ENCODE measurements around the gene ADGRG6.

ADGRG6 gene

DNA sequence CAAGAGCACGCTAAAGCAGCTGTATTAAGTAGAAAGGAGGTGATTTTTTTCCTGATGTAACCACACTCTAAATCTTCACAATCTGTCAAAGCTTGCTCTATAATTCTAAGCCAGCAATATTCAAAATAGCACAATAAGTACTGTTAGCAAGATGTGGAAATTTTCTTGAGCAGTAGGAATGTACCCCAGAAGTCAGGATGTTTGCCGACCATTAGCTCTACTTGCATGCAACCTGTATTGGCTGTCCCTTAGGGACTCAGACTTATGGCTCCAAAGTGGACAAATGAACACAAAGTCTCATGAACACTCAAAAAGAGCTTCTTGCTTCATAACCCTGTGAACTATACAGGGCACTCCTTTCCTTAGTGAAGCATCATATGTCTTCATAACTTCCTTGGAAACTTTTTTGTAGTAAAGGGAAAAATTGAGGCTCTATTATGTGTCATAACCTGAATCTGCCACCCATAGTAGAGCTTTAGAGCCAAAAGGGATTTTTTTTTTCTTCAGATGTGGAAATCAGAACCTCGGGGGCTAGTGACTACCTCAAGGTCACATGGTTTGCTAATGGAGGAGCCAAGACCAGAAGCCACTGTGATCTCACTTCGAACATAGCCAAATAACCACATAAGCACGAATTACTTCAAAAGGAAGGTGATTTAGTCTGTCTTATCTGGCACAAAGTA lies 54.5 kb downstream of the ADGRG6 start:
- TF ChIP-seq EZH2 (IDR thresholded peaks at IDR 0.05; ENCODE audit: borderline replicate concordance, low read length) (no peak), CTCF (IDR thresholded peaks at IDR 0.05; ENCODE audit: low read length) (no peak)
- no peaks in the 10 kb centered on the region for H3K79me2 ChIP-seq (ENCODE audit: insufficient read depth, low read length)
- no peaks in the 10 kb centered on the region for H3K36me3 ChIP-seq (ENCODE audit: insufficient read depth, low read length)
- no peak overlapping the region for H3K4me2 ChIP-seq (ENCODE audit: low read length)
- no peaks in the 10 kb centered on the region for H4K20me1 ChIP-seq (ENCODE audit: insufficient read depth, low read length)
- no peak overlapping the region for H3K9ac ChIP-seq (ENCODE audit: low read length)
- no peaks in the 10 kb centered on the region for H3K9me2 ChIP-seq (ENCODE audit: low read depth, low read length)
- no peak overlapping the region for H3K4me3 ChIP-seq (ENCODE audit: low read depth, low read length, poor library complexity, severe bottlenecking)
- no peaks in the 10 kb centered on the region for H3K27me3 ChIP-seq (ENCODE audit: insufficient read depth, low read length)
- H3K27ac ChIP-seq (ENCODE audit: low read depth, low read length, poor library complexity, severe bottlenecking) = no peak overlapping the region
- H3F3A ChIP-seq (ENCODE audit: insufficient read depth, low read length) = no peaks in the 10 kb centered on the region
- no peak overlapping the region for H2AFZ ChIP-seq (ENCODE audit: low read length)
- H3K9me3 ChIP-seq (ENCODE audit: low read length) = no peaks in the 10 kb centered on the region
- H3K4me1 ChIP-seq (ENCODE audit: insufficient read depth, low read length, severe bottlenecking) = no peaks in the 10 kb centered on the region

DNA sequence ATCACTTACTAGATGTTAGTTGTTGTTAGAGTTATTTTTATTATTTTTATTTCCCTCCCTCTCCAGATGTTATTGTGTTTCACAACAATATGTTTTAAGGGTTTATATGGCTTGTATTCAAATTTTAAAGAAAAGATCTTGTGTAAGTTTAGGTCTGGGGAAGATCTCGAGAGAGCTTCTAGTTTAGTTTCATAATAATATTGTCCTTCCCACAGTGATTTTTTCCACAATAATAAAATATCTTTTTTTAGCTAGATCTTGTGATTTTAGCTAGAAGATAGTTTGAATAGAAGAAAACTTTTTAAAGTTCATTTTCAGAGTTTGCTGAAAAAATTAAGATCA lies 55.0 kb downstream of the ADGRG6 start:
- TF ChIP-seq CTCF (IDR thresholded peaks at IDR 0.05; ENCODE audit: low read length) (no peak), EZH2 (IDR thresholded peaks at IDR 0.05; ENCODE audit: borderline replicate concordance, low read length) (no peak)
- Histone ChIP-seq H3K4me3 (ENCODE audit: low read depth, low read length, poor library complexity, severe bottlenecking) (no peak overlapping the region), H3K9ac (ENCODE audit: low read length) (no peak overlapping the region)

GRCh38 chr6:142357879-142358278 lies 56.1 kb downstream of the ADGRG6 start:
- H2AFZ ChIP-seq (ENCODE audit: low read length) = no peak overlapping the region
- no peaks in the 10 kb centered on the region for H3K79me2 ChIP-seq (ENCODE audit: insufficient read depth, low read length)
- H3K9me2 ChIP-seq (ENCODE audit: low read depth, low read length) = no peaks in the 10 kb centered on the region
- H3K27me3 ChIP-seq (ENCODE audit: insufficient read depth, low read length) = no peaks in the 10 kb centered on the region
- H3K4me2 ChIP-seq (ENCODE audit: low read length) = no peak overlapping the region
- no peak overlapping the region for H3K27ac ChIP-seq (ENCODE audit: low read depth, low read length, poor library complexity, severe bottlenecking)
- no peaks in the 10 kb centered on the region for H3F3A ChIP-seq (ENCODE audit: insufficient read depth, low read length)
- H3K4me3 ChIP-seq (ENCODE audit: low read depth, low read length, poor library complexity, severe bottlenecking) = no peak overlapping the region
- TF ChIP-seq CTCF (IDR thresholded peaks at IDR 0.05; ENCODE audit: low read length) (no peak), EZH2 (IDR thresholded peaks at IDR 0.05; ENCODE audit: borderline replicate concordance, low read length) (no peak)
- H3K36me3 ChIP-seq (ENCODE audit: insufficient read depth, low read length) = no peaks in the 10 kb centered on the region
- H3K9me3 ChIP-seq (ENCODE audit: low read length) = no peaks in the 10 kb centered on the region
- no peaks in the 10 kb centered on the region for H3K4me1 ChIP-seq (ENCODE audit: insufficient read depth, low read length, severe bottlenecking)
- H4K20me1 ChIP-seq (ENCODE audit: insufficient read depth, low read length) = no peaks in the 10 kb centered on the region
- no peak overlapping the region for H3K9ac ChIP-seq (ENCODE audit: low read length)

More for the DNA sequence above, 55.0 kb downstream of the ADGRG6 start:
- H2AFZ ChIP-seq (ENCODE audit: low read length) = no peak overlapping the region
- no peaks in the 10 kb centered on the region for H3K4me1 ChIP-seq (ENCODE audit: insufficient read depth, low read length, severe bottlenecking)
- no peaks in the 10 kb centered on the region for H3K36me3 ChIP-seq (ENCODE audit: insufficient read depth, low read length)
- no peaks in the 10 kb centered on the region for H3K27me3 ChIP-seq (ENCODE audit: insufficient read depth, low read length)
- H3K9me2 ChIP-seq (ENCODE audit: low read depth, low read length) = no peaks in the 10 kb centered on the region
- H4K20me1 ChIP-seq (ENCODE audit: insufficient read depth, low read length) = no peaks in the 10 kb centered on the region
- no peaks in the 10 kb centered on the region for H3K79me2 ChIP-seq (ENCODE audit: insufficient read depth, low read length)
- no peaks in the 10 kb centered on the region for H3K9me3 ChIP-seq (ENCODE audit: low read length)
- no peak overlapping the region for H3K4me2 ChIP-seq (ENCODE audit: low read length)
- no peak overlapping the region for H3K27ac ChIP-seq (ENCODE audit: low read depth, low read length, poor library complexity, severe bottlenecking)
- no peaks in the 10 kb centered on the region for H3F3A ChIP-seq (ENCODE audit: insufficient read depth, low read length)

All from OCI-LY1 (cell line).